Loucy (cell line): ENCODE data around the gene MACROD2.

Source experiments
- H2AFZ ChIP-seq: fragments of 200-600 bp; sonication (generic); 2 replicates; pipeline ENCODE4 v1.6.0; 2016; ENCODE audit warnings: antibody characterized with exemption, mild to moderate bottlenecking, low read length, moderate library complexity
- H3F3A ChIP-seq: fragments of 200-600 bp; 2 replicates; pipeline ENCODE4 v1.6.0; 2016; ENCODE audit warnings: antibody characterized with exemption, low read depth, mild to moderate bottlenecking
- H3K27me3 ChIP-seq: fragments of 200-600 bp; sonication (generic); 2 replicates; pipeline ENCODE4 v1.6.1; 2014; ENCODE audit warnings: low read length, mild to moderate bottlenecking; ENCODE audit not compliant: insufficient read depth, poor library complexity, severe bottlenecking
- H3K36me3 ChIP-seq: fragments of 200-600 bp; sonication (generic); 2 replicates; pipeline ENCODE4 v1.6.1; 2016; ENCODE audit warnings: low read length; ENCODE audit not compliant: insufficient read depth
- H3K4me1 ChIP-seq: fragments of 200-600 bp; sonication (generic); 2 replicates; pipeline ENCODE4 v1.5.1; 2014; ENCODE audit warnings: low read length, mild to moderate bottlenecking; ENCODE audit not compliant: insufficient read depth, poor library complexity, severe bottlenecking
- H3K4me2 ChIP-seq: fragments of 200-600 bp; sonication (generic); 2 replicates; pipeline ENCODE4 v1.6.0; 2014; ENCODE audit warnings: antibody characterized with exemption, low read length, low read depth, mild to moderate bottlenecking; ENCODE audit not compliant: poor library complexity, severe bottlenecking
- H3K4me3 ChIP-seq: fragments of 200-600 bp; sonication (generic); 2 replicates; pipeline ENCODE4 v1.5.1; 2014; ENCODE audit warnings: low read length, mild to moderate bottlenecking, mixed read lengths; ENCODE audit not compliant: poor library complexity, severe bottlenecking
- H3K79me2 ChIP-seq: fragments of 200-600 bp; sonication (generic); 2 replicates; pipeline ENCODE4 v1.6.1; 2014; ENCODE audit warnings: low read length; ENCODE audit not compliant: insufficient read depth
- H3K9ac ChIP-seq: fragments of 200-600 bp; sonication (generic); 2 replicates; pipeline ENCODE4 v1.6.0; 2014; ENCODE audit warnings: mild to moderate bottlenecking, low read depth, low read length, moderate library complexity; ENCODE audit not compliant: poor library complexity, severe bottlenecking
- H3K9me2 ChIP-seq: fragments of 200-600 bp; sonication (generic); replicated peaks from 2 replicates; pipeline ENCODE4 v1.6.1; 2016; ENCODE audit warnings: low read depth, low read length, mixed read lengths
- H3K9me3 ChIP-seq: fragments of 200-600 bp; sonication (generic); 2 replicates; pipeline ENCODE4 v1.6.1; 2014; ENCODE audit warnings: mild to moderate bottlenecking, antibody characterized with exemption, low read length, low read depth; ENCODE audit not compliant: insufficient read depth
- H4K20me1 ChIP-seq: fragments of 200-600 bp; sonication (generic); 2 replicates; pipeline ENCODE4 v1.6.0; 2014; ENCODE audit warnings: antibody characterized with exemption, low read length, mild to moderate bottlenecking; ENCODE audit not compliant: insufficient read depth, poor library complexity, severe bottlenecking
- EZH2phosphoT487 ChIP-seq: fragments of 200-600 bp; IDR thresholded peaks from 2 replicates; pipeline ENCODE4 v1.6.1; 2018; ENCODE audit warnings: antibody characterized with exemption, mild to moderate bottlenecking, moderate library complexity, borderline replicate concordance
- TF ChIP-seq, protein P1 (sequence below): fragments of 200-600 bp; sonication (generic); conservative IDR thresholded peaks from 2 replicates; pipeline ENCODE4 v1.5.1; 2014; ENCODE audit warnings: mild to moderate bottlenecking, antibody characterized with exemption, low read length

The MACROD2 gene

DNA sequence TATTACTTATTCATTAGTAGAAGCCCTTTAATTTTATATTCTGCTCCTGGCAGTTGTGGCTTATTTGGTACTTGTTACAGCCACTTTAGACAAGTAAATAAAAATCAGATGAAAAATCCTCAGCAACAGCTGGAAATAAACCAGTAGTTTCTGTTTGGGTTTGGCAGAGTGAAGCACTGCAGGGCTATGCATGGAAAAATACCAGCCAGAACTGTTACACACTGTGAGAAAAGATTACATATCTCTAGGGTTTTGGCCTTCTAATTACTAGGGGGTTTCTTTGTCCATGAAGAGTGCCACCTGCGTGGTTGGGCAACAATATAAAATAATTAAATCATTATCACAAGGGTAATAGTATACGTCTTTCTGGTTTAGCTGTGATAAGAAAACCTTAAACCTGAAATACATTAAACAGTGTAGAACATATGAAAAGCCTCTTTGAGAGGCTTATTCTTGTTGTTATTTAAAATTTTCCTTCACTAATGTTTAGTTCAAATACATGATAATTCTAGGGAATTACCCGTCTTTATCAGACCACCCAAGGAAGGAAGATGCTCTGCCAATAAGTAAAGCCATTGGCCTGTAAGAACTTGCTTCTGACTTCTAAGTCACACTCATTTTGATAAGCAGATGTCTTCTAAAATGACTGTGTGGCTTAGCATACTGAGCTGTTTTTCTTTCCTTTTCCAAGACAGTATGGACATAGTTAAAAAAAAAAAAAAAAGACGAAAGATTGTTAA lies 662.1 kb downstream of the MACROD2 start:
- Histone ChIP-seq H3F3A (no peaks in the 10 kb centered on the region), H3K27me3 (no peaks in the 10 kb centered on the region), H3K9ac (no peak overlapping the region), H4K20me1 (no peaks in the 10 kb centered on the region), H3K79me2 (no peaks in the 10 kb centered on the region), H3K9me2 (no peaks in the 10 kb centered on the region), H3K4me1 (no peaks in the 10 kb centered on the region), H2AFZ (no peak overlapping the region), H3K36me3 (no peaks in the 10 kb centered on the region), H3K4me2 (no peak overlapping the region), H3K9me3 (no peaks in the 10 kb centered on the region), H3K4me3 (no peak overlapping the region)
- no peak for TF ChIP-seq EZH2phosphoT487
- TF ChIP-seq, protein P1, sequence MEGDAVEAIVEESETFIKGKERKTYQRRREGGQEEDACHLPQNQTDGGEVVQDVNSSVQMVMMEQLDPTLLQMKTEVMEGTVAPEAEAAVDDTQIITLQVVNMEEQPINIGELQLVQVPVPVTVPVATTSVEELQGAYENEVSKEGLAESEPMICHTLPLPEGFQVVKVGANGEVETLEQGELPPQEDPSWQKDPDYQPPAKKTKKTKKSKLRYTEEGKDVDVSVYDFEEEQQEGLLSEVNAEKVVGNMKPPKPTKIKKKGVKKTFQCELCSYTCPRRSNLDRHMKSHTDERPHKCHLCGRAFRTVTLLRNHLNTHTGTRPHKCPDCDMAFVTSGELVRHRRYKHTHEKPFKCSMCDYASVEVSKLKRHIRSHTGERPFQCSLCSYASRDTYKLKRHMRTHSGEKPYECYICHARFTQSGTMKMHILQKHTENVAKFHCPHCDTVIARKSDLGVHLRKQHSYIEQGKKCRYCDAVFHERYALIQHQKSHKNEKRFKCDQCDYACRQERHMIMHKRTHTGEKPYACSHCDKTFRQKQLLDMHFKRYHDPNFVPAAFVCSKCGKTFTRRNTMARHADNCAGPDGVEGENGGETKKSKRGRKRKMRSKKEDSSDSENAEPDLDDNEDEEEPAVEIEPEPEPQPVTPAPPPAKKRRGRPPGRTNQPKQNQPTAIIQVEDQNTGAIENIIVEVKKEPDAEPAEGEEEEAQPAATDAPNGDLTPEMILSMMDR = no peak

DNA sequence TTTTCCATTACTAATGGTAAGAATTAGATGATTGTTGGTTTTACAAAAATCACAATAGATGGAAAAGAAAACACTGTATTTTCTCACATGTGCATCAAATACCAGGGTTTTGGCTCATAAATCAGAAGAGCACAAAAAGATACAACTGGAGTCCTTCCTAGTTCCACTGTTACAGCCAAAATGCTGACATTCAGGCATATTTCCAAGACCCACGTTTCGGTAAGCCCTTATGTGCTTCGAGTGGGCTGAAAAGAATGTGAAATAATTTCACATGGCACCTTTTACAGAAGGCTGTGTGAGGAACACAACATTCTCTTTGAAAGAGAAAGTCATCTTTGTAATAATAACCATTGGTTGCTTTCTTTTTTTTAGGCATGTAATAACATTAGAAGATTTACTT lies 668.8 kb downstream of the MACROD2 start:
- no peaks in the 10 kb centered on the region for H3K79me2 ChIP-seq
- H3F3A ChIP-seq = no peaks in the 10 kb centered on the region
- no peak overlapping the region for H2AFZ ChIP-seq
- H4K20me1 ChIP-seq = no peaks in the 10 kb centered on the region
- no peak for TF ChIP-seq EZH2phosphoT487
- TF ChIP-seq, protein P1 = no peak
- H3K9ac ChIP-seq = no peak overlapping the region
- H3K9me2 ChIP-seq = no peaks in the 10 kb centered on the region
- no peaks in the 10 kb centered on the region for H3K9me3 ChIP-seq
- no peak overlapping the region for H3K4me2 ChIP-seq
- no peaks in the 10 kb centered on the region for H3K36me3 ChIP-seq
- no peaks in the 10 kb centered on the region for H3K27me3 ChIP-seq
- no peak overlapping the region for H3K4me3 ChIP-seq
- H3K4me1 ChIP-seq = no peaks in the 10 kb centered on the region

DNA sequence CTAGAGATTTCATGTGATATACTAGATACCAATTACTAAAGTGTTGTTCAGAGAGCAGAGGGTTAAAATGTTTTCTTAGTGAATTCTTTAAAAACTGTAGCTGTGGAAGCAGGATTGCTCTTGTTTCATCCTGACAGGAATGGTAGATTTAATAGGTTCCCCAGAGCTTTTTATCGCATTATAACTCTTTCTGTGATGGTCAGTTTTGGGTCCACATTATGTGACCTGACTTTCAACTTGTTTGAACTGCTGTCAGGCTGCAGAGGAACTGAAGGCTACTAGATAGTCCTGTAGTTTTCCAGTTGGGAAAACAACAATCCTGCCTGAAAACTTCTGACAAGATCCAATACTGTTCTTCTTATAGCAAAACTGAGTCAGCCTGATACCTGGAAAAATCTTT lies 671.4 kb downstream of the MACROD2 start:
- Histone ChIP-seq H4K20me1 (no peaks in the 10 kb centered on the region), H3K27me3 (no peaks in the 10 kb centered on the region), H3K79me2 (no peaks in the 10 kb centered on the region), H3K9me3 (0 out of 2 replicates have a peak, but pooled peaks cover 4% of the 10 kb centered on the region), H3K4me1 (no peaks in the 10 kb centered on the region), H2AFZ (no peak overlapping the region), H3K4me2 (no peak overlapping the region), H3K9ac (no peak overlapping the region), H3K4me3 (no peak overlapping the region), H3K36me3 (no peaks in the 10 kb centered on the region), H3F3A (no peaks in the 10 kb centered on the region), H3K9me2 (no peaks in the 10 kb centered on the region)
- no peak for TF ChIP-seq EZH2phosphoT487

DNA sequence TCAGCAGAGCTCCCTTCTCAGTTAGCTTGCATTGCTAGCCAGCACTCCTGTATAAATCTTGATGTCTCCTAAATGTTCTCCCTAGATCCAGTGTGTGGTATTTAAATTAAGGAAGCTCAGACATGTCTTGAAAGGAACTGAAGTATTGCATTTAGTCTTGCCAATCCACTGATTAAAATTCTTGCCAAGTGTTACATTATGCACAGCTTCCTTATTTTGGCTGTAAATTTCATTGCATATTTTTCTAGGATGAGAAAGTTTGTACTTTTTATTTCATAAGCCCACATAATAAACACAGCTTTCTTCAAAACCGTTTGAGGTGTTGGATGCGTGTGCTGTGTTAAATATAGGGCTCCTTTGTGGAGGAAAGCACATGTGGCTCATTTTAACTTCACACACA lies 671.9 kb downstream of the MACROD2 start:
- no peaks in the 10 kb centered on the region for H3F3A ChIP-seq
- no peak overlapping the region for H2AFZ ChIP-seq
- no peaks in the 10 kb centered on the region for H3K9me2 ChIP-seq
- no peak overlapping the region for H3K4me2 ChIP-seq
- no peaks in the 10 kb centered on the region for H3K4me1 ChIP-seq
- no peaks in the 10 kb centered on the region for H3K27me3 ChIP-seq
- H3K79me2 ChIP-seq = no peaks in the 10 kb centered on the region
- H3K9ac ChIP-seq = no peak overlapping the region
- TF ChIP-seq EZH2phosphoT487 = no peak
- TF ChIP-seq, protein P1 = no peak
- 0 out of 2 replicates have a peak, but pooled peaks cover 4% of the 10 kb centered on the region for H3K9me3 ChIP-seq
- no peaks in the 10 kb centered on the region for H4K20me1 ChIP-seq
- H3K36me3 ChIP-seq = no peaks in the 10 kb centered on the region
- H3K4me3 ChIP-seq = no peak overlapping the region
